ENCODE measurements around the gene C10orf90.

Gene C10orf90

GRCh38 chr10:126629925-126630624 lies 40.4 kb downstream of the C10orf90 start:
- DNase-seq (ENCODE audit: low read depth), result no peak
- no peak overlapping the region for H3K4me3 ChIP-seq (ENCODE audit: low read length)
- TF ChIP-seq CTCF (IDR thresholded peaks at IDR 0.05; ENCODE audit: insufficient read depth, low read depth, low read length, missing control alignments), result no peak

- no peak for DNase-seq (ENCODE audit: low read depth)
- TF ChIP-seq CTCF (IDR thresholded peaks at IDR 0.05; ENCODE audit: insufficient read depth, low read depth, low read length, missing control alignments), result no peak
- no peak overlapping the region for H3K4me3 ChIP-seq (ENCODE audit: low read length)
These were observed 41.7 kb downstream of the C10orf90 start for GRCh38 chr10:126628746-126629145.

- H3K4me3 ChIP-seq (ENCODE audit: low read length), result no peak overlapping the region
- no peak for TF ChIP-seq CTCF (IDR thresholded peaks at IDR 0.05; ENCODE audit: insufficient read depth, low read depth, low read length, missing control alignments)
- DNase-seq (ENCODE audit: low read depth), result no peak
These were observed 48.6 kb downstream of the C10orf90 start for GRCh38 chr10:126621846-126622245.

GRCh38 chr10:126618466-126618865 lies 52.0 kb downstream of the C10orf90 start:
- peak; percentile 9 for DNase-seq (ENCODE audit: low read depth)
- no peak overlapping the region for H3K4me3 ChIP-seq (ENCODE audit: low read length)
- no peak for TF ChIP-seq CTCF (IDR thresholded peaks at IDR 0.05; ENCODE audit: insufficient read depth, low read depth, low read length, missing control alignments)

- no peak for DNase-seq (ENCODE audit: low read depth)
- no peak overlapping the region for H3K4me3 ChIP-seq (ENCODE audit: low read length)
- TF ChIP-seq CTCF (IDR thresholded peaks at IDR 0.05; ENCODE audit: insufficient read depth, low read depth, low read length, missing control alignments), result no peak
These were observed 52.8 kb downstream of the C10orf90 start for GRCh38 chr10:126617733-126618132.

GRCh38 chr10:126617208-126617607 lies 53.3 kb downstream of the C10orf90 start:
- TF ChIP-seq CTCF (IDR thresholded peaks at IDR 0.05; ENCODE audit: insufficient read depth, low read depth, low read length, missing control alignments), result no peak
- no peak overlapping the region for H3K4me3 ChIP-seq (ENCODE audit: low read length)
- DNase-seq (ENCODE audit: low read depth), result no peak

- no peak overlapping the region for H3K4me3 ChIP-seq (ENCODE audit: low read length)
- no peak for TF ChIP-seq CTCF (IDR thresholded peaks at IDR 0.05; ENCODE audit: insufficient read depth, low read depth, low read length, missing control alignments)
- DNase-seq (ENCODE audit: low read depth), result no peak
These were observed 53.8 kb downstream of the C10orf90 start for GRCh38 chr10:126616737-126617136.

Measured in epithelial cell of esophagus (primary cell).